ENCODE results near the gene THSD7B. TPM values are rescaled to one million over a fixed set of nuclear protein-coding genes. Genes with fewer than 3 reads are reported as not detected.

The THSD7B gene
- total and polyA plus RNA-seq, 2 of the 13 experiments (the other 11 are each of a cell fraction or from before 2014, with no cell fraction given) = 0.02 TPM; not detected in 1

GRCh38 chr2:137590102-137590501, 824.8 kb downstream of the THSD7B start:
- DNase-seq (ENCODE audit: low spot score) = no peak
- TF ChIP-seq ATF7 (IDR thresholded peaks at IDR 0.05) = peak; percentile 41; the same call in 1 of the 2 replicates
- TF ChIP-seq ATF7 (CRISPR knock-in tag; IDR thresholded peaks at IDR 0.05) = no peak
- TF ChIP-seq RERE (CRISPR knock-in tag; IDR thresholded peaks at IDR 0.05; ENCODE audit: low read depth) = no peak
- Histone ChIP-seq H4K20me1 (ENCODE audit: insufficient read depth, low read length) (no peaks in the 10 kb centered on the region), H3K27ac (ENCODE audit: extremely low read length, insufficient read depth, low read length) (no peak overlapping the region), H3K4me2 (ENCODE audit: low read depth, low read length) (no peak overlapping the region), H3K9me3 (ENCODE audit: low read length) (no peaks in the 10 kb centered on the region), H2AFZ (ENCODE audit: low read length) (no peak overlapping the region), H3K27me3 (ENCODE audit: control insufficient read depth in 1 of 2, insufficient read depth in 2 of 2, low read length in 2 of 2) (no peaks in the 10 kb centered on the region), H3K79me2 (ENCODE audit: insufficient read depth, low read length) (no peaks in the 10 kb centered on the region), H3K4me3 (replicated peaks in 1 of 3; ENCODE audit: insufficient read depth in 1 of 3, low read depth in 2 of 3, low read length in 3 of 3) (no peak overlapping the region), H3K4me1 (ENCODE audit: insufficient read depth, low read length) (peaks cover 7% of the 10 kb centered on the region; the same call in 1 of the 2 replicates), H3K36me3 (replicated peaks in 1 of 2; ENCODE audit: control insufficient read depth in 1 of 2, insufficient read depth in 2 of 2, low read length in 2 of 2) (no peaks in the 10 kb centered on the region), H3K9ac (ENCODE audit: insufficient read depth, low read depth, low read length) (no peak overlapping the region)
- ChIA-PET CTCF (ENCODE audit: low intra/inter-chr PET ratio, low total read pairs) (no interaction called here), POLR2A (no interaction called here)
- ATAC-seq = no peak
- in situ Hi-C loops (cut with HindIII; ENCODE audit: extremely low pct_ligation_motif_present, low pct_unique_long_range_greater_than_20kb) (no loop called here), intact Hi-C loops (cut with micrococcal nuclease; ENCODE audit: unreplicated experiment) (no loop called here)
- no TSS peak for BruUV-seq (replicated peaks)
- no peak for FAIRE-seq

Data from HepG2 (cell line).